ENCODE measurements around the gene CPED1. TPM values are rescaled to one million over a fixed set of nuclear protein-coding genes. Genes with fewer than 3 reads are reported as not detected.
"Not testable (repeated sequence)": the region's sequence is repeated elsewhere in the genome, so short reads cannot be mapped to it uniquely, and the experiment has no call there.

The CPED1 gene
- polyA plus RNA-seq, 1 donor from 2014 or later, result not detected

GRCh38 chr7:121212036-121212435, 223.5 kb downstream of the CPED1 start:
- Histone ChIP-seq H3K36me3 (ENCODE audit: insufficient read depth, low read length) (no peaks in the 10 kb centered on the region), H3K4me2 (ENCODE audit: low read length) (no peak overlapping the region), H3K27me3 (ENCODE audit: insufficient read depth, low read depth, low read length) (no peaks in the 10 kb centered on the region), H2AFZ (ENCODE audit: low read depth, low read length) (no peak overlapping the region), H3K27ac (ENCODE audit: low read length) (no peak overlapping the region), H4K20me1 (ENCODE audit: insufficient read depth) (no peaks in the 10 kb centered on the region), H3K9ac (ENCODE audit: low read length) (no peak overlapping the region), H3K79me2 (replicated peaks; ENCODE audit: insufficient read depth, low read length) (no peaks in the 10 kb centered on the region), H3K9me2 (ENCODE audit: insufficient read depth, low read length) (no peaks in the 10 kb centered on the region), H3K9me3 (ENCODE audit: low read length) (no peaks in the 10 kb centered on the region), H3F3A (ENCODE audit: insufficient read depth, low read length, poor library complexity, severe bottlenecking) (no peaks in the 10 kb centered on the region), H3K4me3 (ENCODE audit: low read length) (no peak overlapping the region)
- TF ChIP-seq, protein P1, sequence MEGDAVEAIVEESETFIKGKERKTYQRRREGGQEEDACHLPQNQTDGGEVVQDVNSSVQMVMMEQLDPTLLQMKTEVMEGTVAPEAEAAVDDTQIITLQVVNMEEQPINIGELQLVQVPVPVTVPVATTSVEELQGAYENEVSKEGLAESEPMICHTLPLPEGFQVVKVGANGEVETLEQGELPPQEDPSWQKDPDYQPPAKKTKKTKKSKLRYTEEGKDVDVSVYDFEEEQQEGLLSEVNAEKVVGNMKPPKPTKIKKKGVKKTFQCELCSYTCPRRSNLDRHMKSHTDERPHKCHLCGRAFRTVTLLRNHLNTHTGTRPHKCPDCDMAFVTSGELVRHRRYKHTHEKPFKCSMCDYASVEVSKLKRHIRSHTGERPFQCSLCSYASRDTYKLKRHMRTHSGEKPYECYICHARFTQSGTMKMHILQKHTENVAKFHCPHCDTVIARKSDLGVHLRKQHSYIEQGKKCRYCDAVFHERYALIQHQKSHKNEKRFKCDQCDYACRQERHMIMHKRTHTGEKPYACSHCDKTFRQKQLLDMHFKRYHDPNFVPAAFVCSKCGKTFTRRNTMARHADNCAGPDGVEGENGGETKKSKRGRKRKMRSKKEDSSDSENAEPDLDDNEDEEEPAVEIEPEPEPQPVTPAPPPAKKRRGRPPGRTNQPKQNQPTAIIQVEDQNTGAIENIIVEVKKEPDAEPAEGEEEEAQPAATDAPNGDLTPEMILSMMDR (IDR thresholded peaks at IDR 0.05; ENCODE audit: poor library complexity, severe bottlenecking), result no peak
- TF ChIP-seq SMC3 (conservative IDR thresholded peaks at IDR 0.05; ENCODE audit: poor library complexity) (no peak), EZH2 (IDR thresholded peaks at IDR 0.05; ENCODE audit: borderline replicate concordance, insufficient read depth, low read length, poor library complexity, severe bottlenecking) (no peak), POLR2AphosphoS5 (IDR thresholded peaks at IDR 0.05) (no peak), REST (IDR thresholded peaks at IDR 0.05; ENCODE audit: borderline replicate concordance) (no peak), EP300 (conservative IDR thresholded peaks at IDR 0.05; ENCODE audit: poor library complexity, severe bottlenecking) (no peak), RAD21 (conservative IDR thresholded peaks at IDR 0.05) (no peak), MXI1 (conservative IDR thresholded peaks at IDR 0.05; ENCODE audit: poor library complexity, severe bottlenecking) (no peak), TAF1 (IDR thresholded peaks at IDR 0.05; ENCODE audit: low read depth) (no peak)

DNA sequence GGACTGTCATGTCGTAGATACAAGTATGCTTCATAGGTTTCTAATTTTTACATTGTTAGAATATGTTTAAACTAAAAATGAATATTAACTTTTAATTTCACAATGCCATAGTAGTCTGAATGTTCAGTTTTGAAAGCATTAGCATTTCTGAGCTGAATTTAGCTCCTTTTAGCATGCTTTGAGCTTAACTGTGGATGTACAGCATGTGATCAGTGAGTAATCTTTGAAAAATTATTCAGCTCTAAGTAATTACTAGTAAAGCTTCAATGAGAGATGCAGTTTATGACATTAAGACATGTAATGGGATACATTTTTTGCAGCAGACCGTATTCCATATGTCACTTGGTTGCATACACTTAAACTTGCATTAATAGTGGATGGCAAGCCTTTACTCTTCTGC, 226.1 kb downstream of the CPED1 start:
- no peak overlapping the region for H2AFZ ChIP-seq (ENCODE audit: low read depth, low read length)
- H3K36me3 ChIP-seq (ENCODE audit: insufficient read depth, low read length), result no peaks in the 10 kb centered on the region
- H3K9ac ChIP-seq (ENCODE audit: low read length), result no peak overlapping the region
- H3K27me3 ChIP-seq (ENCODE audit: insufficient read depth, low read depth, low read length), result no peaks in the 10 kb centered on the region
- no peaks in the 10 kb centered on the region for H3K79me2 ChIP-seq (replicated peaks; ENCODE audit: insufficient read depth, low read length)
- no peaks in the 10 kb centered on the region for H4K20me1 ChIP-seq (ENCODE audit: insufficient read depth)
- H3K4me3 ChIP-seq (ENCODE audit: low read length), result no peak overlapping the region
- no peak for TF ChIP-seq RAD21 (conservative IDR thresholded peaks at IDR 0.05)
- no peak overlapping the region for H3K27ac ChIP-seq (ENCODE audit: low read length)
- no peaks in the 10 kb centered on the region for H3K9me3 ChIP-seq (ENCODE audit: low read length)
- H3K9me2 ChIP-seq (ENCODE audit: insufficient read depth, low read length), result no peaks in the 10 kb centered on the region
- no peak overlapping the region for H3K4me2 ChIP-seq (ENCODE audit: low read length)
- H3F3A ChIP-seq (ENCODE audit: insufficient read depth, low read length, poor library complexity, severe bottlenecking), result no peaks in the 10 kb centered on the region

DNA sequence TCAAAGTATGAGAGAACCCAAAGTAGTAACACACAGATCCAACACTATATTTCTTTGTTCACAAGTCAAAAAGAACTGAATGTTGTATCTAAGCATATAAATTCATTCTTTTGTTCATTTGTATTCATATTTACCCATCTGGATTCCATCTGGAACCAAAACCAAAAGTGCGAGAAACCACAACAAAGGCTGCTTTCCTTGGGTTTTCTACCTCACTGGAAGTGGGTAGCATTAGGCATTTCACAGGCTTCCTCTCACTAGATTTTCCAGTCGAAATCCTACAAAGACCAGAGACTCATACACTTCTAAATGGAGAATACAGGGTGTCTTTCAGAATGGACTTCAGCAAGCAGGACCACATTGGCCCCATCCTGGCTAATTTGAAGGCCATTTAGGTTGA, 230.5 kb downstream of the CPED1 start:
- Histone ChIP-seq H3K27ac (ENCODE audit: low read length) (no peak overlapping the region), H3K9ac (ENCODE audit: low read length) (no peak overlapping the region), H3K9me3 (ENCODE audit: low read length) (no peaks in the 10 kb centered on the region), H3K9me2 (ENCODE audit: insufficient read depth, low read length) (no peaks in the 10 kb centered on the region), H3K27me3 (ENCODE audit: insufficient read depth, low read depth, low read length) (no peaks in the 10 kb centered on the region), H3F3A (ENCODE audit: insufficient read depth, low read length, poor library complexity, severe bottlenecking) (no peaks in the 10 kb centered on the region), H4K20me1 (ENCODE audit: insufficient read depth) (no peaks in the 10 kb centered on the region), H3K36me3 (ENCODE audit: insufficient read depth, low read length) (no peaks in the 10 kb centered on the region), H2AFZ (ENCODE audit: low read depth, low read length) (no peak overlapping the region), H3K79me2 (replicated peaks; ENCODE audit: insufficient read depth, low read length) (no peaks in the 10 kb centered on the region), H3K4me3 (ENCODE audit: low read length) (no peak overlapping the region), H3K4me2 (ENCODE audit: low read length) (no peak overlapping the region)
- TF ChIP-seq TAF1 (IDR thresholded peaks at IDR 0.05; ENCODE audit: low read depth) (no peak), EP300 (conservative IDR thresholded peaks at IDR 0.05; ENCODE audit: poor library complexity, severe bottlenecking) (no peak), SMC3 (conservative IDR thresholded peaks at IDR 0.05; ENCODE audit: poor library complexity) (no peak), MXI1 (conservative IDR thresholded peaks at IDR 0.05; ENCODE audit: poor library complexity, severe bottlenecking) (no peak)
- TF ChIP-seq, protein P1 (IDR thresholded peaks at IDR 0.05; ENCODE audit: poor library complexity, severe bottlenecking), result no peak

DNA sequence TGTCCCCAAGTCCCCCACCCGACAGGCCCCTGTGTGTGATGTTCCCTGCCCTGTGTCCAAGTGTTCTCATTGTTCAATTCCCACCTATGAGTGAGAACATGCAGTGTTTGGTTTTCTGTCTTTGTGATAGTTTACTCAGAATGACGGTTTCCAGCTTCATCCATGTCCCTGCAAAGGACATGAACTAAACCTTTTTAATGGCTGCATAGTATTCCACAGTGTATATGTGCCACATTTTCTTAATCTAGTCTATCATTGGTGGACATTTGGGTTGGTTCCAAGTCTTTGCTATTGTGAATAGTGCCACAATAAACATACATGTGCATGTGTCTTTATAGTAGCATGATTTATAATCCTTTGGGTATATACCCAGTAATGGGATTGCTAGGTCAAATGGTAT, 232.6 kb downstream of the CPED1 start:
- H3K27me3 ChIP-seq (ENCODE audit: insufficient read depth, low read depth, low read length); H3K9me3 ChIP-seq (ENCODE audit: low read length); H3K9me2 ChIP-seq (ENCODE audit: insufficient read depth, low read length); H3F3A ChIP-seq (ENCODE audit: insufficient read depth, low read length, poor library complexity, severe bottlenecking); H4K20me1 ChIP-seq (ENCODE audit: insufficient read depth); H3K4me3 ChIP-seq (ENCODE audit: low read length); H3K27ac ChIP-seq (ENCODE audit: low read length); H2AFZ ChIP-seq (ENCODE audit: low read depth, low read length); H3K4me2 ChIP-seq (ENCODE audit: low read length); H3K79me2 ChIP-seq (replicated peaks; ENCODE audit: insufficient read depth, low read length); H3K9ac ChIP-seq (ENCODE audit: low read length); H3K36me3 ChIP-seq (ENCODE audit: insufficient read depth, low read length): not testable (repeated sequence)
